Stimulated activated CD8-positive, alpha-beta memory T cell treated with anti-CD3 and anti-CD28 coated beads, Interleukin-4, amount 100 ng/mL, for 24 hours (primary cell): Measurements from ENCODE around the gene CTNNA3.

Experiments used
- DNase-seq: peaks from one replicate; pipeline ENCODE4 v3.0.0-alpha.2; 2020; ENCODE audit warnings: low read depth

CTNNA3 gene

GRCh38 chr10:67327626-67328535 is 368.1 kb downstream of the CTNNA3 start:
- no peak for DNase-seq

GRCh38 chr10:67319976-67320375 is 376.0 kb downstream of the CTNNA3 start:
- no peak for DNase-seq

- no peak for DNase-seq
Measured at GRCh38 chr10:67308912-67309311, 387.1 kb downstream of the CTNNA3 start.

GRCh38 chr10:67306588-67307205 is 389.3 kb downstream of the CTNNA3 start:
- DNase-seq, result no peak

- no peak for DNase-seq
Measured at GRCh38 chr10:67302701-67303100, 393.3 kb downstream of the CTNNA3 start.

GRCh38 chr10:67299761-67300160 is 396.2 kb downstream of the CTNNA3 start:
- DNase-seq, result no peak

GRCh38 chr10:67297637-67298181 is 398.3 kb downstream of the CTNNA3 start:
- no peak for DNase-seq

- no peak for DNase-seq
Measured at GRCh38 chr10:67296926-67297325, 399.1 kb downstream of the CTNNA3 start.

GRCh38 chr10:67288688-67289410 is 407.1 kb downstream of the CTNNA3 start:
- DNase-seq, result no peak

GRCh38 chr10:67284589-67284988 is 411.4 kb downstream of the CTNNA3 start:
- DNase-seq, result no peak

- no peak for DNase-seq
Measured at GRCh38 chr10:67282871-67283270, 413.1 kb downstream of the CTNNA3 start.

GRCh38 chr10:67280405-67280804 is 415.6 kb downstream of the CTNNA3 start:
- no peak for DNase-seq

GRCh38 chr10:67277402-67277801 is 418.6 kb downstream of the CTNNA3 start:
- no peak for DNase-seq

- no peak for DNase-seq
Measured at GRCh38 chr10:67269828-67270227, 426.2 kb downstream of the CTNNA3 start.

GRCh38 chr10:67268146-67268545 is 427.8 kb downstream of the CTNNA3 start:
- no peak for DNase-seq

GRCh38 chr10:67262675-67263074 is 433.3 kb downstream of the CTNNA3 start:
- no peak for DNase-seq

GRCh38 chr10:67261300-67261797 is 434.6 kb downstream of the CTNNA3 start:
- DNase-seq, result no peak

- DNase-seq, result no peak
Measured at GRCh38 chr10:67259319-67259929, 436.6 kb downstream of the CTNNA3 start.

- DNase-seq, result no peak
Measured at GRCh38 chr10:67257427-67258144, 438.4 kb downstream of the CTNNA3 start.

- DNase-seq, result no peak
Measured at GRCh38 chr10:67257018-67257417, 439.0 kb downstream of the CTNNA3 start.

GRCh38 chr10:67250686-67251085 is 445.3 kb downstream of the CTNNA3 start:
- DNase-seq, result no peak
